Measurements from ENCODE around the gene ST3GAL5. TPM values are rescaled to one million over a fixed set of nuclear protein-coding genes. Genes with fewer than 3 reads are reported as not detected.

Gene ST3GAL5
- total and polyA plus RNA-seq, 2 of the 8 experiments (the other 6 are each of a cell fraction or from before 2014, with no cell fraction given) = 1.9 to 4.5 TPM

DNA sequence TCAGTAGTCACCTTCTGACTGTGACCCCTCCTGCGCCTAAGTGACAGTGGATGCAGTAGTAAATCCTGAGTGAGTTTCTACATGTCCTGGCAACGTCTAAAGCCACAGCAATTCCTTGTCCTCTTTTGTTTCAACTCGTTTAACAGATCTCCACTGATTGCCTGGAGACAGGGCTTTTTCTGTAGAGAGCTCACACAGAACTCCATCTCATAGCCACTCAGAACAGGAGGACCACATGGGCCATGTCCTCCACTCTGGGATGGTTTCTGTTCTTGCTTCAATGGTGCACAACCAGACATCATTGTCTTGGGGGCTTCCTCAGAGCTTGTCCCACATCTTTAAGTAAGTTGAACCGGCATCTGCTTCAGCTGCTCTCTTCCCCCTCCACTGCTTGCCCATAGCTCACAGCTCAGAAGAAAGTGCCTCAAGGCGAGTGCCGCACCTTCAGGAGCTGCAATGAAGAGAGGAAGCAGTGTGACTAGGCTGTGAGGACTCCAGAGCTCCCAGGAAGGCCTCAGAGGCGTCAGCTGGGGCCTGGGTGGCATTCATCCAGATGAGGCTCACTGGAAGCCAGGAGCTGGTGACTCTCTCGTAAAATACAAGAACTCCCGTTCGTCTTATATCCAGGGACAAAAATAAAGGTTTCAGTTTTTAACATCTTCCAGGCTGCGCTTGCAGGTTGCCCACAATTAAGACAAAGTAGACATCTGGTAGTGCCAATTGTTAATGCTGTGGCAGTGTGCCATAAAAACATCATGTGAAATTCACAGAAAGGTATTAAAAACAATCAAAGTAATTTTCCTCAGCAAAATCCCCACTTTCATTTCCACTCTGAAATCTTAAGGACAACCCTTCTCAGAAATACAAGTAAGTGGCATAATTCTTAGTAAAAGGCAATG, 37.3 kb downstream of the ST3GAL5 start (continued):
- TF ChIP-seq, protein P1, sequence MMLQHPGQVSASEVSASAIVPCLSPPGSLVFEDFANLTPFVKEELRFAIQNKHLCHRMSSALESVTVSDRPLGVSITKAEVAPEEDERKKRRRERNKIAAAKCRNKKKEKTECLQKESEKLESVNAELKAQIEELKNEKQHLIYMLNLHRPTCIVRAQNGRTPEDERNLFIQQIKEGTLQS (IDR thresholded peaks at IDR 0.05; ENCODE audit: insufficient read depth, low read depth, low read length) = no peak
- no peak for TF ChIP-seq HDAC2 (IDR thresholded peaks at IDR 0.05; ENCODE audit: borderline replicate concordance in 1 of 2, low read depth in 2 of 2, low read length in 2 of 2)
- TF ChIP-seq BRCA1 (IDR thresholded peaks at IDR 0.05; ENCODE audit: low read depth, low read length) = no peak
- no peak for TF ChIP-seq KDM4A (IDR thresholded peaks at IDR 0.05; ENCODE audit: low read depth, low read length, severe bottlenecking)
- no peak for TF ChIP-seq MAFK (IDR thresholded peaks at IDR 0.05; ENCODE audit: low read depth, low read length)
- no peak for TF ChIP-seq POLR2A (IDR thresholded peaks at IDR 0.05; ENCODE audit: control extremely low read depth in 1 of 2, low read depth in 2 of 2, low read length in 2 of 2)
- no peak for TF ChIP-seq SIRT6 (IDR thresholded peaks at IDR 0.05; ENCODE audit: low read length)
- TF ChIP-seq ASH2L (IDR thresholded peaks at IDR 0.05; ENCODE audit: low read length) = no peak
- TF ChIP-seq CTBP2 (IDR thresholded peaks at IDR 0.05; ENCODE audit: borderline replicate concordance, insufficient read depth, insufficient read length, low read length) = no peak
- TF ChIP-seq RXRA (IDR thresholded peaks at IDR 0.05; ENCODE audit: insufficient read depth, low read depth, low read length) = no peak
- no peak for TF ChIP-seq TBP (IDR thresholded peaks at IDR 0.05; ENCODE audit: low read depth, low read length)

All from H1 (cell line).